Lower leg skin (tissue), 4 donors: Measurements from ENCODE around the gene FBRS. TPM values are rescaled to one million over a fixed set of nuclear protein-coding genes. Genes with fewer than 3 reads are reported as not detected.
"Not testable (repeated sequence)": the region's sequence is repeated elsewhere in the genome, so short reads cannot be mapped to it uniquely, and the experiment has no call there.

Experiments used
- DNase-seq, 2 donors: peaks; one replicate each; pipeline ENCODE4 v3.0.0-alpha.2; 2019; ENCODE audit warnings: low spot score in 2 of 2
- H3K4me3 ChIP-seq: fragments of 200-600 bp; sonication (generic); 2 replicates; pipeline ENCODE4 v1.5.1; 2017; ENCODE audit warnings: mild to moderate bottlenecking, low read depth; ENCODE audit not compliant: poor library complexity, severe bottlenecking
- POLR2A ChIP-seq, 2 donors: fragments of 450-650 bp; IDR thresholded peaks; one replicate each; pipeline ENCODE4 v1.6.1; 2016 to 2017; ENCODE audit warnings: antibody characterized with exemption in 2 of 2, mild to moderate bottlenecking in 1 of 2, moderate library complexity in 1 of 2
- WGBS, 2 donors: methylation state at CpG; one replicate each; pipeline ENCODE4 v1.1.5; 2018; 5-methylcytosine and 5-hydroxymethylcytosine counted together
- intact Hi-C: fragments of 100-400 bp; cut with DNase I; formaldehyde crosslinking; loops from one replicate; pipeline ENCODE4 v1.15.0; 2023; ENCODE audit warnings: low total_unique reads
- total RNA-seq, 4 donors: library from RNA; depleted of rRNA; stranded (reverse); fragments of >200 nt; gene quantifications; one replicate each; pipeline ENCODE4 v1.1.0, GENCODE V29; 2016
- TF ChIP-seq, protein P1 (sequence below), 3 donors: fragments of 450-650 bp; IDR thresholded peaks; one replicate each; pipeline ENCODE4 v1.5.1; 2016; ENCODE audit warnings: antibody characterized with exemption in 3 of 3, mild to moderate bottlenecking in 3 of 3, moderate library complexity in 2 of 3

Gene FBRS
- total RNA-seq, 4 donors from 2014 or later, result 51.0 to 103 (median 58.3) TPM

DNA sequence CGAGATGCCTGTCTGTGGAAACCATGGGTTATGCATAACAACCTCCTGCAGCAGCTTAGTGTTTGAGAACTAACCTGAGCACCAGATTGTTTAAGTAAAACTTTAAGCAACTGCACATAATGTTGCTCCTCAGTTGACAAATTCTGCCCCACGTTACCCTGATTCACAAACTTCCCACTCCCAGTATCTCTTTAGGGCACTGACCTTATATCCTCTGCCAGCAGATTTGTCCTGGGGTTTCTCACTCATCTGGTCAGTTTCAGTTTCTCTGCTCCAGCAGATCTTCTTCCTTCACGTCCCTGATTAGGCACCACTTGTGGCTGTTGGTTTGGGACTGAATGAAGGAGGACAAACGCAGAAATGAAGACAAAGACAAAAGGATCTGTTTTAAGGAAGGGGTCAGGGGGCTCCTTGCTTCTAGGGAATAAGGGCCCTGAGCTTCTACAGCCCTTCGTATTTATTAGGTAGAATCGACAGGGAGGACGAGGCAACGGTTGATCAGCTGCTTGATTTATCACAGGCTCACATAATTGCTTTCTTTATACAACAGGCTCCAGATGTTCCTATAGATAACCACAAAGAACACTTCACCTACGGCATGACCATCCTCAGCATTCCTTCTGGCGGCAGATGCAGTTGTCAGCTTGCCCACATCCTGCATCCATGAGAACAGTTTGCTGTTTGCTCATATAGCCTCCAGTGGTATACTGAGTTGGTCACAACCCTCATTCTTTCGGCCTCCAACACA is 34.5 kb upstream of the FBRS start:
- 70 to 83% methylated on average over 11 of the region's 11 CpGs for WGBS, 2 donors
- TF ChIP-seq, protein P1, sequence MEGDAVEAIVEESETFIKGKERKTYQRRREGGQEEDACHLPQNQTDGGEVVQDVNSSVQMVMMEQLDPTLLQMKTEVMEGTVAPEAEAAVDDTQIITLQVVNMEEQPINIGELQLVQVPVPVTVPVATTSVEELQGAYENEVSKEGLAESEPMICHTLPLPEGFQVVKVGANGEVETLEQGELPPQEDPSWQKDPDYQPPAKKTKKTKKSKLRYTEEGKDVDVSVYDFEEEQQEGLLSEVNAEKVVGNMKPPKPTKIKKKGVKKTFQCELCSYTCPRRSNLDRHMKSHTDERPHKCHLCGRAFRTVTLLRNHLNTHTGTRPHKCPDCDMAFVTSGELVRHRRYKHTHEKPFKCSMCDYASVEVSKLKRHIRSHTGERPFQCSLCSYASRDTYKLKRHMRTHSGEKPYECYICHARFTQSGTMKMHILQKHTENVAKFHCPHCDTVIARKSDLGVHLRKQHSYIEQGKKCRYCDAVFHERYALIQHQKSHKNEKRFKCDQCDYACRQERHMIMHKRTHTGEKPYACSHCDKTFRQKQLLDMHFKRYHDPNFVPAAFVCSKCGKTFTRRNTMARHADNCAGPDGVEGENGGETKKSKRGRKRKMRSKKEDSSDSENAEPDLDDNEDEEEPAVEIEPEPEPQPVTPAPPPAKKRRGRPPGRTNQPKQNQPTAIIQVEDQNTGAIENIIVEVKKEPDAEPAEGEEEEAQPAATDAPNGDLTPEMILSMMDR (IDR thresholded peaks at IDR 0.05), result no peak
- TF ChIP-seq POLR2A (IDR thresholded peaks at IDR 0.05), result no peak
- no peak for DNase-seq
- H3K4me3 ChIP-seq, result no peak overlapping the region
- intact Hi-C loops, result no loop called here

DNA sequence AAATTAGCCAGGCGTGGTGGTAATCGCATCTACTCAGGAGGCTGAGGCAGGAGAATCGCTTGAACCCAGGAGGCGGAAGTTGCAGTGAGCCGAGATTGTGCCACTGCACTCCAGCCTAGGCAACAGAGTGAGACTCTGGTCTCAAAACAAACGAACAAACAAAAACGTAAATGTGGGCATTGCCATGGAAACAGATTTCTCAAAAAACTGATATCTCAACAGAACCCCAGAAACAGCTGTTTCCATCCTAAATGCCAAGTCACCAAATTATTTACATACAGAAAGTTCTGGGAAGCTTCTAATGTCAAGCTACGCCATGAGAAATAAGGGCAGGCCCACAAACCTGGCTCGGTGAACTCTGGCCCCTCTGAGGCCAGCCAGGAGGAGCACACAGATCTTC is 32.0 kb upstream of the FBRS start:
- H3K4me3 ChIP-seq, result no peak overlapping the region
- intact Hi-C loops, result no loop called here
- TF ChIP-seq, protein P1 (IDR thresholded peaks at IDR 0.05), result no peak
- no peak for TF ChIP-seq POLR2A (IDR thresholded peaks at IDR 0.05)
- WGBS, 2 donors, result 91 to 92% methylated on average over 9 of the region's 9 CpGs
- no peak for DNase-seq

- 27 to 34% methylated on average over 18 of the region's 18 CpGs for WGBS, 2 donors
- H3K4me3 ChIP-seq, result no peak overlapping the region
- peak; percentile 81 to 98 for DNase-seq
- TF ChIP-seq POLR2A (IDR thresholded peaks at IDR 0.05), result no peak
- TF ChIP-seq, protein P1 (IDR thresholded peaks at IDR 0.05), result peak in 1 of 3 donors; percentile 85
- intact Hi-C loops, result no loop called here
Observed at GRCh38 chr16:30628628-30629540, 29.3 kb upstream of the FBRS start.

GRCh38 chr16:30632454-30632853 is 25.8 kb upstream of the FBRS start:
- 94 to 98% methylated on average over 7 of the region's 7 CpGs for WGBS, 2 donors
- not testable (repeated sequence) for H3K4me3 ChIP-seq, DNase-seq
- intact Hi-C loops, result loop anchor here (10.0 kb wide), 1 partner anchor 68 kb away; no protein-coding TSS in a partner anchor

DNA sequence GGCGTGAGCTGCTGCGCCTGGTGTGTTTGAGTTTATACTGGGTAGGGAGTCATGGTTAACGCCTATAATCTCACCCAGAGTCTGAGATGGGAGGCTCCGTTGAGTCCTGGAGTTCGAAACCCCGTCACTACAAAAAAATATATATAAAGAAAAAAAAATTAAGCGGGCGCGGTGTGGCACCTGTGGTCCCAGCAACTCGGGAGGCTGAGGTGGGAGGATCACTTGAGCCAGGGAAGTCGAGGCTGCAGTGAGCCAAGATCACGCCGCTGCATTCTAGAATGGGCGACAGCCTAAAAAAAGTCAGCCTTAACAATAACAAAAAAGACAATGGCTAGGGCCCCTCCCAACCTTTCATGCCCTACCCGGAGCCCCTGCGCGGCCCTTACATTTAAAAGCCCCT is 24.7 kb upstream of the FBRS start:
- intact Hi-C loops, result loop anchor here (10.0 kb wide), 1 partner anchor 69 kb away; no protein-coding TSS in a partner anchor
- 75 to 83% methylated on average over 17 of the region's 17 CpGs for WGBS, 2 donors
- TF ChIP-seq, protein P1 (IDR thresholded peaks at IDR 0.05), result no peak
- no peak for TF ChIP-seq POLR2A (IDR thresholded peaks at IDR 0.05)
- no peak overlapping the region for H3K4me3 ChIP-seq
- peak in 1 of 2 donors; percentile 79 for DNase-seq

DNA sequence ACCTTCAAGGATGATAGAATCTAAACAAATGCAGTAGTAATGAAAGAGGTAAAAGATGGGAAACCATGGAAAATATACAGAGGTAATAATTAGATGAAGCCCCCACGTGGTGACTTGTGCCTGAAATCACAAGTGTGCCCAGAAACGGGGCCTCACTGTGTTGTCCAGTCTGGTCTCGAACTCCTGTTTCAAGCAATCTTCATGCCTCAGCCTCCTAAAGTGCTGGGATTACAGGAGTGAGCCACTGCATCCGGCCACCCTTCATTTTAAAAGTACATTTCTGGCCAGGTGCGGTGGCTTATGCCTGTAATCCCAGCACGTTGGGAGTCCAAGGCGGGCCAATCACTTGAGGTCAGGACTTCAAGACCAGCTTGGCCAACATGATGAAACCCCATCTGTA is 21.6 kb upstream of the FBRS start:
- 86% methylated on average over 7 of the region's 7 CpGs for WGBS, 2 donors
- H3K4me3 ChIP-seq, result no peak overlapping the region
- peak in 1 of 2 donors; percentile 59 for DNase-seq
- intact Hi-C loops, result loop anchor here (10.0 kb wide), 1 partner anchor 72 kb away; no protein-coding TSS in a partner anchor
- TF ChIP-seq POLR2A (IDR thresholded peaks at IDR 0.05), result no peak
- TF ChIP-seq, protein P1 (IDR thresholded peaks at IDR 0.05), result no peak

GRCh38 chr16:30637139-30637538 is 21.1 kb upstream of the FBRS start:
- H3K4me3 ChIP-seq, DNase-seq: not testable (repeated sequence)
- 89 to 93% methylated on average over 10 of the region's 10 CpGs for WGBS, 2 donors
- intact Hi-C loops, result loop anchor here (10.0 kb wide), 1 partner anchor 72 kb away; no protein-coding TSS in a partner anchor
